Stimulated activated CD4-positive, alpha-beta T cell treated with anti-CD3 and anti-CD28 coated beads, Interleukin-1b, Interleukin-23, amount 100 ng/mL, for 24 hours (primary cell): ENCODE results near the gene SF3B3.
"Not testable (repeated sequence)": the region's sequence is repeated elsewhere in the genome, so short reads cannot be mapped to it uniquely, and the experiment has no call there.

Experiments used
- DNase-seq, 4 experiments: peaks; one replicate each; pipeline ENCODE4 v3.0.0-alpha.2; 2020; ENCODE audit warnings: low read depth in 4 of 4, low spot score in 1 of 4

The SF3B3 gene

GRCh38 chr16:70614208-70614951 lies 90.8 kb downstream of the SF3B3 start:
- no peak for DNase-seq

GRCh38 chr16:70615945-70616344 lies 92.3 kb downstream of the SF3B3 start:
- no peak for DNase-seq

- DNase-seq, result not testable (repeated sequence)
These were observed 98.2 kb downstream of the SF3B3 start for GRCh38 chr16:70621864-70622263.
